Measurements from ENCODE around the gene CNGB1.
A peak's percentile ranks its signal among the peaks of the same experiment; 100 is the strongest.

The CNGB1 gene

DNA sequence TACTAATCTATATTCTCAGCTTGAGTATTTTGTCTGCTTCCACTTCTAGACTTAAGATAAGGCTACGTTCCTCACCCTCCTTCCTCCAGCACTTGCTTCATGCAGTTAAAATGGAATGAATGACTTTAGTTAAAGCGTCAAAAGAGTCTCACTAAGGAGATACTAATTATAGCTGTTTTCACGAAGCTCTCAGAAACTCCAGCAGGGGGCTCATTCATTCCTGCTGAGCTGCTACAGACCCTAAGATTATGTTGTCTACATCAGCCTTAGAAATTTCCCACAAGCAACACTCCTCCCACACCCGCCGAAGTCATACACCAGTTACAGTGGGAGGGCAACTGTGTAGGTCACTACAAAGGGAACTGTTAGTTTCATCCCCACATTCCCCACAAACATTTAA is 111.6 kb downstream of the CNGB1 start:
- TF ChIP-seq TAF1 (IDR thresholded peaks at IDR 0.05; ENCODE audit: low read depth) (no peak), TEAD4 (IDR thresholded peaks at IDR 0.05) (no peak)

DNA sequence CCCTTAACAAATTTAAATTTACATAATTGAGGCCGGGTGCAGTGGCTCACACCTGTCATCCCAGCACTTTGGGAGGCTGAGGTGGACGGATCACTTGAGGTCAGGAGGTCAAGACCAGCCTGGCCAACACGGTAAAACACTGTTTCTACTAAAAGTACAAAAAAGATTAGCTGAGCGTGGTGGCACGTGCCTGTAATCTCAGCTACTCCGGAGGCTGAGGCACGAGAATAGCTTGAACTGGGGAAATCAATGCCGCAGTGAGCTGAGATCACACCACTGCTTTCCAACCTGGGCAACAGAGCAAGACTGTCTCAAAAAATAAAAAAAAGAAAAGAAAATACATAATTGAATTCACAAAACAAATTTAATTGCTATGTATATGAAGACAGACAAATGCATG is 112.3 kb downstream of the CNGB1 start:
- TF ChIP-seq CREB1 (IDR thresholded peaks at IDR 0.05; ENCODE audit: low read depth) (no peak), TCF12 (IDR thresholded peaks at IDR 0.05; ENCODE audit: low read depth) (no peak), TEAD4 (IDR thresholded peaks at IDR 0.05) (no peak), TAF1 (IDR thresholded peaks at IDR 0.05; ENCODE audit: low read depth) (no peak), NFIC (IDR thresholded peaks at IDR 0.05) (no peak), FOXM1 (IDR thresholded peaks at IDR 0.05; ENCODE audit: borderline replicate concordance, low read depth) (no peak), MAX (IDR thresholded peaks at IDR 0.05) (no peak), EP300 (IDR thresholded peaks at IDR 0.05; ENCODE audit: borderline replicate concordance) (no peak), RAD21 (IDR thresholded peaks at IDR 0.05; ENCODE audit: low read depth) (no peak), ZBTB7A (IDR thresholded peaks at IDR 0.05; ENCODE audit: low read depth) (no peak), CEBPB (IDR thresholded peaks at IDR 0.05) (no peak), EGR1 (IDR thresholded peaks at IDR 0.05) (no peak), YY1 (IDR thresholded peaks at IDR 0.05; ENCODE audit: low read depth) (no peak)
- TF ChIP-seq, protein P1, sequence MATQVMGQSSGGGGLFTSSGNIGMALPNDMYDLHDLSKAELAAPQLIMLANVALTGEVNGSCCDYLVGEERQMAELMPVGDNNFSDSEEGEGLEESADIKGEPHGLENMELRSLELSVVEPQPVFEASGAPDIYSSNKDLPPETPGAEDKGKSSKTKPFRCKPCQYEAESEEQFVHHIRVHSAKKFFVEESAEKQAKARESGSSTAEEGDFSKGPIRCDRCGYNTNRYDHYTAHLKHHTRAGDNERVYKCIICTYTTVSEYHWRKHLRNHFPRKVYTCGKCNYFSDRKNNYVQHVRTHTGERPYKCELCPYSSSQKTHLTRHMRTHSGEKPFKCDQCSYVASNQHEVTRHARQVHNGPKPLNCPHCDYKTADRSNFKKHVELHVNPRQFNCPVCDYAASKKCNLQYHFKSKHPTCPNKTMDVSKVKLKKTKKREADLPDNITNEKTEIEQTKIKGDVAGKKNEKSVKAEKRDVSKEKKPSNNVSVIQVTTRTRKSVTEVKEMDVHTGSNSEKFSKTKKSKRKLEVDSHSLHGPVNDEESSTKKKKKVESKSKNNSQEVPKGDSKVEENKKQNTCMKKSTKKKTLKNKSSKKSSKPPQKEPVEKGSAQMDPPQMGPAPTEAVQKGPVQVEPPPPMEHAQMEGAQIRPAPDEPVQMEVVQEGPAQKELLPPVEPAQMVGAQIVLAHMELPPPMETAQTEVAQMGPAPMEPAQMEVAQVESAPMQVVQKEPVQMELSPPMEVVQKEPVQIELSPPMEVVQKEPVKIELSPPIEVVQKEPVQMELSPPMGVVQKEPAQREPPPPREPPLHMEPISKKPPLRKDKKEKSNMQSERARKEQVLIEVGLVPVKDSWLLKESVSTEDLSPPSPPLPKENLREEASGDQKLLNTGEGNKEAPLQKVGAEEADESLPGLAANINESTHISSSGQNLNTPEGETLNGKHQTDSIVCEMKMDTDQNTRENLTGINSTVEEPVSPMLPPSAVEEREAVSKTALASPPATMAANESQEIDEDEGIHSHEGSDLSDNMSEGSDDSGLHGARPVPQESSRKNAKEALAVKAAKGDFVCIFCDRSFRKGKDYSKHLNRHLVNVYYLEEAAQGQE (IDR thresholded peaks at IDR 0.05; ENCODE audit: low read depth): no peak

DNA sequence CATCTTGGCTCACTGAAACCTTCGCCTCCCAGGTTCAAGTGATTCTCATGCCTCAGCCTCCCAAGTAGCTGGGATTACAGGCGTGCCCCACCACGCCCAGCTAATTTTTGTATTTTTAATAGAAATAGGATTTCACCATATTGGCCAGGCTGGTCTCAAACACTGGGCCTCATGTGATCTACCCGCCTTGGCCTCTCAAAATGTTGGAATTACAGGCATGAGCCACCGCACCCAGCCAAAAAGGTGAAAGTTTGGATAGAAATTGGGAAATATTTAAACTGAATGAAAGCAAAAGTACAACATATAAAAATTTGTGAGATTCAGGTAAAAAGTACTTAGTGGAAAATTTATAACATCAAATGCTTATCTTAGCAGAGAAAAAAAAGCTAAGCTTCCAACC is 115.7 kb downstream of the CNGB1 start:
- no peak for TF ChIP-seq YY1 (IDR thresholded peaks at IDR 0.05; ENCODE audit: low read depth)
- TF ChIP-seq ZBTB7A (IDR thresholded peaks at IDR 0.05; ENCODE audit: low read depth): no peak
- no peak for TF ChIP-seq MAX (IDR thresholded peaks at IDR 0.05)
- no peak for TF ChIP-seq CREB1 (IDR thresholded peaks at IDR 0.05; ENCODE audit: low read depth)
- no peak for TF ChIP-seq RAD21 (IDR thresholded peaks at IDR 0.05; ENCODE audit: low read depth)

DNA sequence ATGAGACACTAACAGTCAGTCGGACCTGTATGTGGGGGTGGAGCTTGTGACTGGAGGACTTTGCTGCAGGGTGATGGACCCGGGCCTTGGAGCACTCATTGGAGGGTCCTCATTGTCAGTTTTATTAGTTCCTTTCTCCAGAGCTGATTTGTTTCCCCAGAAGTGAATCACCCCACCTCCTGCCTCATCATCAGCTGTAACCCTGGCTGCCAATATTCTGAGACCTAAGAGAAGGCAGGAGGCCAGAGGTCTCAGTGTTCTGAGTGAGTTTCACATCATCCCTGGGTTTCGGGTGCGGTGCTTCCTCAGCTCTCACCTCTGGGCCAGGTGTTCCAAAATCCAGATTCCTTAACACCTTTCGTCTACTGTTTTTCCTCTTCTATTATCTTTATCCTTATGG is 118.7 kb downstream of the CNGB1 start:
- TF ChIP-seq RAD21 (IDR thresholded peaks at IDR 0.05; ENCODE audit: low read depth): no peak
- no peak for TF ChIP-seq YY1 (IDR thresholded peaks at IDR 0.05; ENCODE audit: low read depth)

DNA sequence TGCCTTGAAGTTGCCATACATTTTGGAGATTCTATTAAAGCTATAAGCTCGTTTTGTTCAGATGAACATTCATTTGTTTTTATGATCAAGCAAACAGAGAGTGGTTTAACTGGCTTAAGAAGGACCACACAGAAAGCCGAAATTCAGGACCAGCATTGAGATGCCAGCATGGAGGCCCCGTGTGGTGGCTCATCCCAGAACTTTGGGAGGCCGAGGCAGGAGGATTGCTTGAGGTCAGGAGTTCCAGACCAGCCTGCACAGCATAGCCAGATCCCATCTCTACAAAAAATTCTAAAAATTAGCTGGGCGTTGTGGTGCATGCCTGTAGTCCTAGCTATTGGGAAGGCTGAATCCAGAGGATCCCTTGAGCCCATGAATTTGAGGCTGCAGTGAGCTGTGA is 122.7 kb downstream of the CNGB1 start:
- TF ChIP-seq CREB1 (IDR thresholded peaks at IDR 0.05; ENCODE audit: low read depth) (no peak), TEAD4 (IDR thresholded peaks at IDR 0.05) (no peak), TCF12 (IDR thresholded peaks at IDR 0.05; ENCODE audit: low read depth) (no peak), CEBPB (IDR thresholded peaks at IDR 0.05) (no peak), MAX (IDR thresholded peaks at IDR 0.05) (no peak)
- TF ChIP-seq, protein P2, sequence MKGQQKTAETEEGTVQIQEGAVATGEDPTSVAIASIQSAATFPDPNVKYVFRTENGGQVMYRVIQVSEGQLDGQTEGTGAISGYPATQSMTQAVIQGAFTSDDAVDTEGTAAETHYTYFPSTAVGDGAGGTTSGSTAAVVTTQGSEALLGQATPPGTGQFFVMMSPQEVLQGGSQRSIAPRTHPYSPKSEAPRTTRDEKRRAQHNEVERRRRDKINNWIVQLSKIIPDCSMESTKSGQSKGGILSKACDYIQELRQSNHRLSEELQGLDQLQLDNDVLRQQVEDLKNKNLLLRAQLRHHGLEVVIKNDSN (IDR thresholded peaks at IDR 0.05): no peak

GRCh38 chr16:57846078-57846697 is 124.7 kb downstream of the CNGB1 start:
- TF ChIP-seq ZBTB7A (IDR thresholded peaks at IDR 0.05; ENCODE audit: low read depth): peak; percentile 58; the same call in 1 of the 2 replicates
- no peak for TF ChIP-seq FOXM1 (IDR thresholded peaks at IDR 0.05; ENCODE audit: borderline replicate concordance, low read depth)
- peak; percentile 55; the same call in 1 of the 2 replicates for TF ChIP-seq TCF12 (IDR thresholded peaks at IDR 0.05; ENCODE audit: low read depth)
- TF ChIP-seq EP300 (IDR thresholded peaks at IDR 0.05; ENCODE audit: borderline replicate concordance): peak; percentile 2; the same call in 1 of the 2 replicates
- TF ChIP-seq CEBPB (IDR thresholded peaks at IDR 0.05): no peak
- no peak for TF ChIP-seq RAD21 (IDR thresholded peaks at IDR 0.05; ENCODE audit: low read depth)
- peak; percentile 59 for TF ChIP-seq TEAD4 (IDR thresholded peaks at IDR 0.05)

DNA sequence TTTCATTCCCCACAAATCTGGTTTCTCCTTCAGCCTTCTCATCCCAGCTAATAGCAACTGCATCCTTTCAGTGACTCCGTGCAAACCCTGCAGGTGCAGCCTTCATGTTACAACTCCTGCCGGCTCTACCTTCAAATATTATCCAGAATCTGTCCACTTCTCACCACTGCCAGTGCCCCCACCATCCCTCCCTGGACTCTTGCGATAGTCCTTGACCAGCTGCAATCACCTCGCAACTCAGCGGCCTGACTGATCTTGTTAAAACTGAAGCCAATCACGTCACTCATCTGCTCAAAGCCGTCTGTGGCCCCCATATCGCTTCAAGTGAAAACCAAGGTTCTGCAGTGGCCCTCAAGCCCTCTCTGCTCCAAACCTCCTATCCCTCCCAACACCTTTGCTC is 125.8 kb downstream of the CNGB1 start:
- TF ChIP-seq TCF12 (IDR thresholded peaks at IDR 0.05; ENCODE audit: low read depth) (no peak), TEAD4 (IDR thresholded peaks at IDR 0.05) (no peak), EP300 (IDR thresholded peaks at IDR 0.05; ENCODE audit: borderline replicate concordance) (no peak), CREB1 (IDR thresholded peaks at IDR 0.05; ENCODE audit: low read depth) (no peak), NFIC (IDR thresholded peaks at IDR 0.05) (no peak), TAF1 (IDR thresholded peaks at IDR 0.05; ENCODE audit: low read depth) (no peak), ZBTB7A (IDR thresholded peaks at IDR 0.05; ENCODE audit: low read depth) (no peak)
- TF ChIP-seq, protein P2 (IDR thresholded peaks at IDR 0.05): no peak

DNA sequence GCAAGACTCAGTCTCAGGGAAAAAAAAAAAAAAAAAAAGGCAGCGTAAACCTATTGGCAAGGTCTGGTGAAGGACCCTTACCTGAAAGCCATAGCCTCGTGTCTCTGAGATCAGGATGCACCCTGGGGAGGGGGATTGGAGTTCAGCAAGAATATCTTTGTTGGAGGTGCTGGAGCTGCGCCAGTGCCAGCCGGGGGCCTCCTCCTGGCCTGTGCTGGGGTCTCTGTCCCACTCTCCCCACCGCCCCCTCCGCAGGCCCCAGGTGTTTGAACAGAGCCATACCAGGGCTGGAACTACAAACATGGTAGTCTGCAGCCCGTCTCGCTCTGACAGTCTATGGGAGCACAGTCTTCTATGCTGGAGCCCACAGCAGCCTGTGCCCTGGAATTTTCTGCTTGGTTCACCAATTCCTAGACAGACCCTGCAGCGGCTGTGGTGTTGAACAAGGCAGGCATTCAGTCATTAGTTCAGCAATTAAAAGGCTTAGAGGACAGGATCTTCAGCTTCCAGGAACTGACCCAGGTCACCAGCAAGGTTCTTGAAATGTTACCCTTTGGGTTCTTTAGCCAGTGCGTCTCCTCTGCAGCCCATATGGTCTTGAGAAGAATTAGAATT is 126.4 kb downstream of the CNGB1 start:
- no peak for TF ChIP-seq TEAD4 (IDR thresholded peaks at IDR 0.05)
- TF ChIP-seq ZBTB7A (IDR thresholded peaks at IDR 0.05; ENCODE audit: low read depth): no peak
- TF ChIP-seq, protein P2 (IDR thresholded peaks at IDR 0.05): no peak
- TF ChIP-seq TAF1 (IDR thresholded peaks at IDR 0.05; ENCODE audit: low read depth): no peak
- TF ChIP-seq CEBPB (IDR thresholded peaks at IDR 0.05): no peak
- TF ChIP-seq TCF12 (IDR thresholded peaks at IDR 0.05; ENCODE audit: low read depth): no peak
- TF ChIP-seq EP300 (IDR thresholded peaks at IDR 0.05; ENCODE audit: borderline replicate concordance): no peak
- TF ChIP-seq MAX (IDR thresholded peaks at IDR 0.05): no peak
- no peak for TF ChIP-seq RAD21 (IDR thresholded peaks at IDR 0.05; ENCODE audit: low read depth)
- no peak for TF ChIP-seq FOXM1 (IDR thresholded peaks at IDR 0.05; ENCODE audit: borderline replicate concordance, low read depth)
- TF ChIP-seq YY1 (IDR thresholded peaks at IDR 0.05; ENCODE audit: low read depth): no peak
- no peak for TF ChIP-seq EGR1 (IDR thresholded peaks at IDR 0.05)
